DOHH2 (cell line): ENCODE measurements around the gene EIPR1.

Experiments
- H3F3A ChIP-seq: fragments of 200-600 bp; sonication (generic), shearing (Covaris generic); 2 replicates; pipeline ENCODE4 v1.6.0; 2016; ENCODE audit warnings: antibody characterized with exemption, mild to moderate bottlenecking; ENCODE audit not compliant: control insufficient read depth, insufficient read depth
- H3K27ac ChIP-seq: fragments of 200-600 bp; sonication (generic); 2 replicates; pipeline ENCODE4 v1.5.1; 2014; ENCODE audit warnings: low read depth, mild to moderate bottlenecking, low read length, moderate library complexity
- H3K27me3 ChIP-seq: fragments of 200-600 bp; sonication (generic); 2 replicates; pipeline ENCODE4 v1.6.1; 2014; ENCODE audit warnings: mild to moderate bottlenecking, low read length, mixed read lengths; ENCODE audit not compliant: control insufficient read depth
- H3K36me3 ChIP-seq: fragments of 200-600 bp; sonication (generic); 2 replicates; pipeline ENCODE4 v1.6.1; 2014; ENCODE audit warnings: mild to moderate bottlenecking, low read length, moderate library complexity, mixed read lengths; ENCODE audit not compliant: control insufficient read depth
- H3K4me1 ChIP-seq: fragments of 200-600 bp; sonication (generic); 2 replicates; pipeline ENCODE4 v1.6.1; 2014; ENCODE audit warnings: mild to moderate bottlenecking, low read length, mixed read lengths; ENCODE audit not compliant: control insufficient read depth
- H3K4me2 ChIP-seq: fragments of 200-600 bp; sonication (generic); 2 replicates; pipeline ENCODE4 v1.6.0; 2014; ENCODE audit warnings: mild to moderate bottlenecking, low read length, moderate library complexity
- H3K4me3 ChIP-seq: fragments of 200-600 bp; sonication (generic); 2 replicates; pipeline ENCODE4 v1.5.1; 2014; ENCODE audit warnings: mild to moderate bottlenecking, low read length, mixed read lengths
- H3K79me2 ChIP-seq: fragments of 200-600 bp; sonication (generic); 2 replicates; pipeline ENCODE4 v1.6.1; 2014; ENCODE audit warnings: mild to moderate bottlenecking, low read length, mixed read lengths; ENCODE audit not compliant: control insufficient read depth
- H3K9me2 ChIP-seq: fragments of 200-600 bp; sonication (generic); replicated peaks from 2 replicates; pipeline ENCODE4 v1.6.1; 2014; ENCODE audit warnings: mild to moderate bottlenecking, low read length, mixed read lengths; ENCODE audit not compliant: control insufficient read depth
- H3K9me3 ChIP-seq: fragments of 200-600 bp; sonication (generic); 2 replicates; pipeline ENCODE4 v1.6.1; 2014; ENCODE audit warnings: antibody characterized with exemption, low read length, mixed read lengths; ENCODE audit not compliant: control insufficient read depth, insufficient read depth
- H4K20me1 ChIP-seq: fragments of 200-600 bp; sonication (generic); 2 replicates; pipeline ENCODE4 v1.6.0; 2014; ENCODE audit warnings: low read depth, mild to moderate bottlenecking, antibody characterized with exemption, low read length, moderate library complexity; ENCODE audit not compliant: control insufficient read depth, insufficient read depth
- EZH2phosphoT487 ChIP-seq: fragments of 200-600 bp; sonication (generic); IDR thresholded peaks from 2 replicates; pipeline ENCODE4 v1.6.1; 2017; ENCODE audit warnings: borderline replicate concordance, mild to moderate bottlenecking, antibody characterized with exemption, low read length, moderate library complexity, mixed read lengths
- TF ChIP-seq, protein P1 (sequence below): fragments of 200-600 bp; sonication (generic); IDR thresholded peaks from one replicate; pipeline ENCODE4 v1.5.1; 2014; ENCODE audit warnings: antibody characterized with exemption, mild to moderate bottlenecking, low read depth, low read length; ENCODE audit not compliant: poor library complexity, severe bottlenecking

EIPR1 gene

DNA sequence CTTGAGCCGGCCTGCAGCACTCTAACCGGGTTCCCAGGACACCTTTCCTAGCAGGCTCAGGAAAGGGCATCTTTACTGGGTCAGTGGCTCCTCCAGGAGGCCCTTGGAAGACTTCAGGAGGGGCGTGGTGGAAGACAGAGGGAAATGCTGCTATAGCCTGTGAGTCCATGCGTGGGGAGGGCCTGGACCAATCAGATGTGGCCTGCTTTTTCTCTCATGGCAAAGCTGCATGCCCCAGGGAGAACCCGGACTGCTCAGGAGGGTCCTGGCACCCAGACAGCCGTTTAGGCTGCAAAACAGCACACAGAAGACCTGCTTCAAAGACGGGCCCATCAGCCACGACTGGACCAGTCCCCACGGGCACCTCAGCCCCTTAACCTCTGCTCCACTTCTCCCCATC lies 84.4 kb downstream of the EIPR1 start:
- Histone ChIP-seq H3K27ac (no peak overlapping the region), H3K4me3 (no peak overlapping the region), H3K9me2 (no peaks in the 10 kb centered on the region), H3F3A (no peaks in the 10 kb centered on the region), H3K9me3 (peaks cover 8% of the 10 kb centered on the region; the same call in 1 of the 2 replicates), H4K20me1 (no peaks in the 10 kb centered on the region), H3K36me3 (no peaks in the 10 kb centered on the region), H3K4me2 (no peak overlapping the region), H3K27me3 (no peaks in the 10 kb centered on the region), H3K79me2 (peaks cover 23% of the 10 kb centered on the region), H3K4me1 (no peaks in the 10 kb centered on the region; the same call in 1 of the 2 replicates)
- no peak for TF ChIP-seq EZH2phosphoT487
- TF ChIP-seq, protein P1, sequence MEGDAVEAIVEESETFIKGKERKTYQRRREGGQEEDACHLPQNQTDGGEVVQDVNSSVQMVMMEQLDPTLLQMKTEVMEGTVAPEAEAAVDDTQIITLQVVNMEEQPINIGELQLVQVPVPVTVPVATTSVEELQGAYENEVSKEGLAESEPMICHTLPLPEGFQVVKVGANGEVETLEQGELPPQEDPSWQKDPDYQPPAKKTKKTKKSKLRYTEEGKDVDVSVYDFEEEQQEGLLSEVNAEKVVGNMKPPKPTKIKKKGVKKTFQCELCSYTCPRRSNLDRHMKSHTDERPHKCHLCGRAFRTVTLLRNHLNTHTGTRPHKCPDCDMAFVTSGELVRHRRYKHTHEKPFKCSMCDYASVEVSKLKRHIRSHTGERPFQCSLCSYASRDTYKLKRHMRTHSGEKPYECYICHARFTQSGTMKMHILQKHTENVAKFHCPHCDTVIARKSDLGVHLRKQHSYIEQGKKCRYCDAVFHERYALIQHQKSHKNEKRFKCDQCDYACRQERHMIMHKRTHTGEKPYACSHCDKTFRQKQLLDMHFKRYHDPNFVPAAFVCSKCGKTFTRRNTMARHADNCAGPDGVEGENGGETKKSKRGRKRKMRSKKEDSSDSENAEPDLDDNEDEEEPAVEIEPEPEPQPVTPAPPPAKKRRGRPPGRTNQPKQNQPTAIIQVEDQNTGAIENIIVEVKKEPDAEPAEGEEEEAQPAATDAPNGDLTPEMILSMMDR, result no peak

DNA sequence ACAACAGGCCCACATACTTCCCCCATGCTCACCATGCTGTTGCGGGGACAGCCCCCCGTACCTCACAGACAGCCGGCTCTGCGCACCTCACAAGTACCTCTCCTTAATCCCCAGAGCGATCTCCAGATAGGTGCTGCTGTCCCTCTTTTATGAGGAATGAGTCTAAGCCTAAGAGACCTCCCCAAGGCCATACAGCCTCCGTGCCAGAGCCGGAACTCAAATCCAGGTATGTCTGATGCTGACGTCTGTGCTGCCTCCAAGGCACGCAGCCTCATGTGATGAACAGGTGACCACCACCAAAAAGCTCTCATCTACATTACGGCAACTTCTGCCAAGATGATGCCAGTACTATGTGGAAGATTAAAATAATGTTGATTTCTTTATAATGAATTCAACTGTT lies 85.2 kb downstream of the EIPR1 start:
- H3K9me3 ChIP-seq, result peaks cover 14% of the 10 kb centered on the region; the same call in 1 of the 2 replicates
- no peaks in the 10 kb centered on the region for H4K20me1 ChIP-seq
- no peaks in the 10 kb centered on the region for H3K36me3 ChIP-seq
- no peak overlapping the region for H3K27ac ChIP-seq
- H3F3A ChIP-seq, result no peaks in the 10 kb centered on the region
- H3K27me3 ChIP-seq, result no peaks in the 10 kb centered on the region
- H3K4me3 ChIP-seq, result no peak overlapping the region
- H3K4me2 ChIP-seq, result no peak overlapping the region
- TF ChIP-seq, protein P1, result no peak
- TF ChIP-seq EZH2phosphoT487, result no peak
- H3K9me2 ChIP-seq, result no peaks in the 10 kb centered on the region
- H3K4me1 ChIP-seq, result no peaks in the 10 kb centered on the region
- peaks cover 26% of the 10 kb centered on the region for H3K79me2 ChIP-seq

GRCh38 chr2:3291750-3292149 lies 85.9 kb downstream of the EIPR1 start:
- H3F3A ChIP-seq, result no peaks in the 10 kb centered on the region
- no peaks in the 10 kb centered on the region for H4K20me1 ChIP-seq
- no peaks in the 10 kb centered on the region for H3K9me2 ChIP-seq
- H3K27ac ChIP-seq, result no peak overlapping the region
- H3K27me3 ChIP-seq, result no peaks in the 10 kb centered on the region
- peaks cover 30% of the 10 kb centered on the region for H3K79me2 ChIP-seq
- H3K9me3 ChIP-seq, result peaks cover 14% of the 10 kb centered on the region; the same call in 1 of the 2 replicates
- H3K4me2 ChIP-seq, result no peak overlapping the region
- H3K36me3 ChIP-seq, result no peaks in the 10 kb centered on the region
- no peaks in the 10 kb centered on the region for H3K4me1 ChIP-seq
- no peak overlapping the region for H3K4me3 ChIP-seq
- TF ChIP-seq, protein P1, result no peak
- TF ChIP-seq EZH2phosphoT487, result no peak

- Histone ChIP-seq H3K9me2 (no peaks in the 10 kb centered on the region), H4K20me1 (no peaks in the 10 kb centered on the region), H3K27me3 (no peaks in the 10 kb centered on the region), H3K79me2 (peaks cover 32% of the 10 kb centered on the region), H3K27ac (no peak overlapping the region), H3K4me2 (no peak overlapping the region), H3F3A (no peaks in the 10 kb centered on the region), H3K9me3 (peaks cover 14% of the 10 kb centered on the region; the same call in 1 of the 2 replicates), H3K4me3 (no peak overlapping the region), H3K36me3 (no peaks in the 10 kb centered on the region), H3K4me1 (no peaks in the 10 kb centered on the region)
- TF ChIP-seq EZH2phosphoT487, result no peak
- TF ChIP-seq, protein P1, result no peak
Measured at GRCh38 chr2:3291113-3291512, 86.5 kb downstream of the EIPR1 start.
